ENCODE data around the gene VASN.
A peak's percentile ranks its signal among the peaks of the same experiment; 100 is the strongest.

Gene VASN

GRCh38 chr16:4354512-4355409 is 16.9 kb upstream of the VASN start:
- no peak overlapping the region for H3K27ac ChIP-seq
- peaks cover 11 to 37% (median 24%) of the 10 kb centered on the region in 10 experiments for H3K4me1 ChIP-seq
- H3K9ac ChIP-seq: peak overlapping the region in 1 of 11 experiments; percentile 1; a peak in 2 of 22 replicates
- H3K27me3 ChIP-seq: no peaks in the 10 kb centered on the region
- peak overlapping the region in 1 of 11 experiments; percentile 57; a peak in 2 of 22 replicates for H3K4me2 ChIP-seq
- peaks cover 29 to 66% (median 54%) of the 10 kb centered on the region in 11 experiments for H3K36me3 ChIP-seq
- no peak for TF ChIP-seq Cebpa-rat (IDR thresholded peaks at IDR 0.05)
- peaks cover 8 to 55% (median 21%) of the 10 kb centered on the region in 11 experiments; a peak in 15 of 22 replicates for H4K20me1 ChIP-seq
- H3K4me3 ChIP-seq: no peak overlapping the region
- no peaks in the 10 kb centered on the region for H3K9me3 ChIP-seq (replicated peaks in 1 of 11)

- Histone ChIP-seq H3K27me3 (no peaks in the 10 kb centered on the region), H4K20me1 (peaks cover 4 to 72% (median 29%) of the 10 kb centered on the region in 11 experiments; a peak in 18 of 22 replicates), H3K9me3 (replicated peaks in 1 of 11) (no peaks in the 10 kb centered on the region), H3K4me2 (no peak overlapping the region), H3K4me1 (peaks cover 0 to 28% (median 16%) of the 10 kb centered on the region in 10 experiments; a peak in 14 of 20 replicates), H3K9ac (0 out of 22 replicates have a peak overlapping the region, but pooled peaks of 1 of the 11 experiments have one; percentile 16), H3K36me3 (peaks cover 41 to 85% (median 71%) of the 10 kb centered on the region in 11 experiments), H3K4me3 (no peak overlapping the region), H3K27ac (no peak overlapping the region)
- no peak for TF ChIP-seq Cebpa-rat (IDR thresholded peaks at IDR 0.05)
Measured at GRCh38 chr16:4356820-4357219, 14.8 kb upstream of the VASN start.

GRCh38 chr16:4358236-4358635 is 13.4 kb upstream of the VASN start:
- TF ChIP-seq Cebpa-rat (IDR thresholded peaks at IDR 0.05): no peak
- Histone ChIP-seq H3K27ac (no peak overlapping the region), H3K4me2 (no peak overlapping the region), H3K9ac (peak overlapping the region in 1 of 11 experiments; percentile 19; a peak in 1 of 22 replicates), H3K36me3 (peaks cover 55 to 98% (median 85%) of the 10 kb centered on the region in 11 experiments), H3K4me1 (peaks cover 0 to 24% (median 9%) of the 10 kb centered on the region in 10 experiments; a peak in 11 of 20 replicates), H3K27me3 (no peaks in the 10 kb centered on the region), H3K4me3 (no peak overlapping the region), H4K20me1 (peaks cover 4 to 80% (median 40%) of the 10 kb centered on the region in 11 experiments; a peak in 18 of 22 replicates), H3K9me3 (replicated peaks in 1 of 11) (no peaks in the 10 kb centered on the region)

GRCh38 chr16:4358831-4359561 is 12.7 kb upstream of the VASN start:
- Histone ChIP-seq H3K27ac (no peak overlapping the region), H3K36me3 (peaks cover 60 to 98% (median 88%) of the 10 kb centered on the region in 11 experiments), H3K27me3 (no peaks in the 10 kb centered on the region), H3K4me3 (no peak overlapping the region), H4K20me1 (peaks cover 4 to 82% (median 40%) of the 10 kb centered on the region in 11 experiments; a peak in 18 of 22 replicates), H3K4me2 (no peak overlapping the region), H3K4me1 (peaks cover 0 to 17% (median 5%) of the 10 kb centered on the region in 10 experiments; a peak in 10 of 20 replicates), H3K9ac (no peak overlapping the region), H3K9me3 (replicated peaks in 1 of 11) (no peaks in the 10 kb centered on the region)
- no peak for TF ChIP-seq Cebpa-rat (IDR thresholded peaks at IDR 0.05)

- H3K27ac ChIP-seq: no peak overlapping the region
- peaks cover 4 to 82% (median 44%) of the 10 kb centered on the region in 11 experiments; a peak in 19 of 22 replicates for H4K20me1 ChIP-seq
- H3K4me3 ChIP-seq: no peak overlapping the region
- TF ChIP-seq Cebpa-rat (IDR thresholded peaks at IDR 0.05): no peak
- H3K36me3 ChIP-seq: peaks cover 60 to 98% (median 88%) of the 10 kb centered on the region in 11 experiments
- H3K27me3 ChIP-seq: no peaks in the 10 kb centered on the region
- H3K9ac ChIP-seq: no peak overlapping the region
- H3K9me3 ChIP-seq (replicated peaks in 1 of 11): no peaks in the 10 kb centered on the region
- peaks cover 0 to 13% (median 2%) of the 10 kb centered on the region in 10 experiments; a peak in 15 of 20 replicates for H3K4me1 ChIP-seq
- no peak overlapping the region for H3K4me2 ChIP-seq
Measured at GRCh38 chr16:4359914-4360313, 11.7 kb upstream of the VASN start.

GRCh38 chr16:4360538-4361021 is 11.1 kb upstream of the VASN start:
- TF ChIP-seq Cebpa-rat (IDR thresholded peaks at IDR 0.05): no peak
- Histone ChIP-seq H3K27me3 (no peaks in the 10 kb centered on the region), H3K9ac (peak overlapping the region in 1 of 11 experiments; percentile 24; a peak in 1 of 22 replicates), H3K9me3 (replicated peaks in 1 of 11) (no peaks in the 10 kb centered on the region), H4K20me1 (peaks cover 10 to 88% (median 50%) of the 10 kb centered on the region in 11 experiments; a peak in 19 of 22 replicates), H3K4me3 (no peak overlapping the region), H3K36me3 (peaks cover 63 to 98% (median 89%) of the 10 kb centered on the region in 11 experiments), H3K4me2 (no peak overlapping the region), H3K4me1 (peaks cover 0 to 20% (median 8%) of the 10 kb centered on the region in 10 experiments; a peak in 18 of 20 replicates), H3K27ac (no peak overlapping the region)

GRCh38 chr16:4361033-4361943 is 10.4 kb upstream of the VASN start:
- peaks cover 6 to 27% (median 16%) of the 10 kb centered on the region in 10 experiments for H3K4me1 ChIP-seq
- no peaks in the 10 kb centered on the region for H3K27me3 ChIP-seq
- peaks cover 18 to 95% (median 58%) of the 10 kb centered on the region in 11 experiments; a peak in 19 of 22 replicates for H4K20me1 ChIP-seq
- no peak overlapping the region for H3K4me2 ChIP-seq
- H3K9me3 ChIP-seq (replicated peaks in 1 of 11): no peaks in the 10 kb centered on the region
- no peak overlapping the region for H3K4me3 ChIP-seq
- no peak for TF ChIP-seq Cebpa-rat (IDR thresholded peaks at IDR 0.05)
- H3K9ac ChIP-seq: peak overlapping the region in 1 of 11 experiments; percentile 24; a peak in 1 of 22 replicates
- no peak overlapping the region for H3K27ac ChIP-seq
- peaks cover 64 to 98% (median 93%) of the 10 kb centered on the region in 11 experiments for H3K36me3 ChIP-seq

GRCh38 chr16:4361944-4362311 is 9.7 kb upstream of the VASN start:
- H3K4me1 ChIP-seq: peaks cover 6 to 29% (median 18%) of the 10 kb centered on the region in 10 experiments
- no peaks in the 10 kb centered on the region for H3K9me3 ChIP-seq (replicated peaks in 1 of 11)
- peaks cover 20 to 97% (median 64%) of the 10 kb centered on the region in 11 experiments; a peak in 19 of 22 replicates for H4K20me1 ChIP-seq
- H3K36me3 ChIP-seq: peaks cover 64 to 98% (median 90%) of the 10 kb centered on the region in 11 experiments
- no peaks in the 10 kb centered on the region for H3K27me3 ChIP-seq
- no peak overlapping the region for H3K4me2 ChIP-seq
- no peak overlapping the region for H3K27ac ChIP-seq
- H3K4me3 ChIP-seq: no peak overlapping the region
- no peak for TF ChIP-seq Cebpa-rat (IDR thresholded peaks at IDR 0.05)
- peak overlapping the region in 1 of 11 experiments; percentile 24; a peak in 1 of 22 replicates for H3K9ac ChIP-seq

All from BLaER1 treated with 17β-estradiol and CSF1 and Interleukin-3, amounts not matched to agents 10 nM and 100 nM (cell line).